OCI-LY7 (cell line): ENCODE data around the gene LCN6.

Source experiments
- CTCF ChIP-seq: fragments of 200-600 bp; sonication (generic); conservative IDR thresholded peaks from 2 replicates; pipeline ENCODE4 v1.5.1; 2014; ENCODE audit warnings: mild to moderate bottlenecking, antibody characterized with exemption, low read length, moderate library complexity, mixed read lengths
- EZH2phosphoT487 ChIP-seq: fragments of 200-600 bp; sonication (generic); IDR thresholded peaks from 2 replicates; pipeline ENCODE4 v1.6.1; 2018; ENCODE audit warnings: low read depth, borderline replicate concordance, mild to moderate bottlenecking, mixed run types, antibody characterized with exemption, low read length, moderate library complexity, mixed read lengths

GRCh38 chr9:136751244-136751643, 2.9 kb upstream of the LCN6 start:
- TF ChIP-seq EZH2phosphoT487 (no peak), CTCF (no peak)
